ENCODE results near the gene CTDSPL.

- no peak for TF ChIP-seq POLR2A (IDR thresholded peaks at IDR 0.05)
- TF ChIP-seq CTCF (IDR thresholded peaks at IDR 0.05) = no peak
- no peak for TF ChIP-seq EP300 (IDR thresholded peaks at IDR 0.05; ENCODE audit: low read depth)
- TF ChIP-seq POLR2AphosphoS5 (IDR thresholded peaks at IDR 0.05) = no peak
These were observed 80.2 kb downstream of the CTDSPL start for GRCh38 chr3:37941608-37942508.
